PC-9 (cell line): ENCODE measurements around the gene SSBP4. TPM values are rescaled to one million over a fixed set of nuclear protein-coding genes. Genes with fewer than 3 reads are reported as not detected.
"Not testable (repeated sequence)": the region's sequence is repeated elsewhere in the genome, so short reads cannot be mapped to it uniquely, and the experiment has no call there.

Source experiments
- BruUV-seq: library from RNA; stranded (reverse); fragments of 400-500 nt; replicated peaks from 2 replicates; lab custom pipeline; 2021; lab: Mats Ljungman, UMichigan
- CTCF ChIA-PET: fragments of 300-600 bp; sonication (Branson Sonifier 250); formaldehyde crosslinking; loops from one replicate; lab custom pipeline; 2022; ENCODE audit warnings: antibody characterized with exemption; lab: Charles Lee
- POLR2A ChIA-PET: fragments of 300-600 bp; sonication (Branson Sonifier 250); formaldehyde crosslinking; loops from one replicate; lab custom pipeline; 2022; ENCODE audit warnings: antibody characterized with exemption; ENCODE audit not compliant: unreplicated experiment; lab: Charles Lee
- DNase-seq, 2 experiments: peaks; one replicate each; pipeline versions ENCODE4 v3.0.0 to v3.0.0-alpha.2; 2015 to 2022; ENCODE audit warnings: mixed read lengths in 1 of 2
- H2AFZ ChIP-seq: fragments of 200-600 bp; sonication (generic); 2 replicates; pipeline ENCODE4 v1.8.1; 2017; ENCODE audit warnings: antibody characterized with exemption
- H3F3A ChIP-seq: fragments of 200-600 bp; sonication (generic); 2 replicates; pipeline ENCODE4 v1.8.1; 2017; ENCODE audit warnings: antibody characterized with exemption, mild to moderate bottlenecking, low read depth; ENCODE audit not compliant: insufficient read depth
- H3K27ac ChIP-seq: fragments of 200-600 bp; sonication (generic); 2 replicates; pipeline ENCODE4 v1.6.1; 2016; ENCODE audit warnings: mixed run types
- H3K27me3 ChIP-seq: fragments of 200-600 bp; sonication (generic); 2 replicates; pipeline ENCODE4 v1.6.1; 2016; ENCODE audit warnings: low read depth, mixed run types; ENCODE audit not compliant: insufficient read depth
- H3K36me3 ChIP-seq: fragments of 200-600 bp; sonication (generic); 2 replicates; pipeline ENCODE4 v1.6.1; 2016; ENCODE audit warnings: low read depth, mixed run types
- H3K4me1 ChIP-seq: fragments of 200-600 bp; sonication (generic); replicated peaks from 2 replicates; pipeline ENCODE4 v1.6.1; 2016; ENCODE audit warnings: mixed run types; ENCODE audit not compliant: insufficient read depth
- H3K4me2 ChIP-seq: fragments of 200-600 bp; sonication (generic); 2 replicates; pipeline ENCODE4 v1.6.1; 2017; ENCODE audit warnings: mixed run types
- H3K4me3 ChIP-seq: fragments of 200-600 bp; sonication (generic); 2 replicates; pipeline ENCODE4 v1.6.1; 2016; ENCODE audit warnings: mixed run types
- H3K79me2 ChIP-seq: fragments of 200-600 bp; sonication (generic); 2 replicates; pipeline ENCODE4 v1.6.1; 2017; ENCODE audit warnings: low read depth, mixed run types
- H3K9me2 ChIP-seq: fragments of 200-600 bp; sonication (generic); 2 replicates; pipeline ENCODE4 v1.8.1; 2017; ENCODE audit warnings: mild to moderate bottlenecking; ENCODE audit not compliant: insufficient read depth
- H3K9me3 ChIP-seq: fragments of 200-600 bp; sonication (generic); 2 replicates; pipeline ENCODE4 v1.8.1; 2016; ENCODE audit warnings: low read depth; ENCODE audit not compliant: insufficient read depth
- H4K20me1 ChIP-seq: fragments of 200-600 bp; sonication (generic); 2 replicates; pipeline ENCODE4 v1.8.1; 2017; ENCODE audit not compliant: insufficient read depth
- CTCF ChIP-seq: fragments of 200-600 bp; sonication (generic); conservative IDR thresholded peaks from 2 replicates; pipeline ENCODE4 v1.6.1; 2017; ENCODE audit warnings: mixed run types, antibody characterized with exemption, mild to moderate bottlenecking, moderate library complexity
- EZH2 ChIP-seq: fragments of 200-600 bp; sonication (generic); IDR thresholded peaks from 2 replicates; pipeline ENCODE4 v1.8.0; 2017; ENCODE audit warnings: antibody characterized with exemption, low read depth
- intact Hi-C: fragments of 100-400 bp; cut with micrococcal nuclease; formaldehyde crosslinking; loops from one replicate; pipeline ENCODE4 v1.10.0; 2022; ENCODE audit not compliant: unreplicated experiment
- total RNA-seq: library from RNA; stranded (reverse); gene quantifications from 2 replicates; pipeline ENCODE4 v1.2.3, GENCODE V29; 2021

Gene SSBP4
- total RNA-seq, 1 experiment from 2014 or later = 56.6 TPM

GRCh38 chr19:18401580-18402112, 17.6 kb upstream of the SSBP4 start:
- Histone ChIP-seq H3K9me3 (no peaks in the 10 kb centered on the region), H3K4me2 (no peak overlapping the region), H3K27me3 (no peaks in the 10 kb centered on the region), H3K27ac (no peak overlapping the region), H2AFZ (no peak overlapping the region), H3K79me2 (no peaks in the 10 kb centered on the region), H3K9me2 (no peaks in the 10 kb centered on the region), H3K4me3 (no peak overlapping the region), H3F3A (peaks cover 35% of the 10 kb centered on the region; the same call in 1 of the 2 replicates), H4K20me1 (no peaks in the 10 kb centered on the region), H3K4me1 (peaks cover 25% of the 10 kb centered on the region), H3K36me3 (no peaks in the 10 kb centered on the region)
- POLR2A ChIA-PET = no interaction called here
- peak; percentile 44 to 77 for DNase-seq
- intact Hi-C loops = no loop called here
- no TSS peak for BruUV-seq
- CTCF ChIA-PET = interaction anchor here (0.7 kb wide), 1 partner anchor 14 kb away, joined by 3 read pairs; no protein-coding TSS in a partner anchor
- TF ChIP-seq EZH2 (no peak), CTCF (peak; percentile 55)

- H3K4me2 ChIP-seq, H3K9me2 ChIP-seq, H3K27me3 ChIP-seq, CTCF ChIA-PET, H3K9me3 ChIP-seq, H3K79me2 ChIP-seq, H3K27ac ChIP-seq, H3K4me3 ChIP-seq, H4K20me1 ChIP-seq, POLR2A ChIA-PET, BruUV-seq, H3K36me3 ChIP-seq, intact Hi-C loops, H2AFZ ChIP-seq, DNase-seq: not testable (repeated sequence)
- H3F3A ChIP-seq = peaks cover 35% of the 10 kb centered on the region; the same call in 1 of the 2 replicates
- peaks cover 25% of the 10 kb centered on the region for H3K4me1 ChIP-seq
Measured at GRCh38 chr19:18402455-18403248, 16.5 kb upstream of the SSBP4 start.

- H3K79me2 ChIP-seq, H3K9me3 ChIP-seq, CTCF ChIA-PET, H3K4me2 ChIP-seq, H3K27ac ChIP-seq, H3K4me3 ChIP-seq, H3K36me3 ChIP-seq, H2AFZ ChIP-seq, DNase-seq, H3K27me3 ChIP-seq, H4K20me1 ChIP-seq, BruUV-seq, intact Hi-C loops, H3K9me2 ChIP-seq, POLR2A ChIA-PET: not testable (repeated sequence)
- Histone ChIP-seq H3K4me1 (peaks cover 16% of the 10 kb centered on the region), H3F3A (peaks cover 26% of the 10 kb centered on the region; the same call in 1 of the 2 replicates)
Measured at GRCh38 chr19:18405754-18406153, 13.4 kb upstream of the SSBP4 start.

- CTCF ChIA-PET = no interaction called here
- no peak overlapping the region for H3K4me2 ChIP-seq
- H3K4me1 ChIP-seq = peaks cover 9% of the 10 kb centered on the region
- no peak overlapping the region for H3K4me3 ChIP-seq
- intact Hi-C loops = no loop called here
- H2AFZ ChIP-seq = no peak overlapping the region
- POLR2A ChIA-PET = no interaction called here
- no peaks in the 10 kb centered on the region for H3K79me2 ChIP-seq
- no peaks in the 10 kb centered on the region for H3K36me3 ChIP-seq
- H4K20me1 ChIP-seq = no peaks in the 10 kb centered on the region
- no peak for TF ChIP-seq CTCF
- BruUV-seq = no TSS peak
- H3K9me2 ChIP-seq = no peaks in the 10 kb centered on the region
- H3F3A ChIP-seq = peaks cover 25% of the 10 kb centered on the region; the same call in 1 of the 2 replicates
- no peak overlapping the region for H3K27ac ChIP-seq
- H3K9me3 ChIP-seq = no peaks in the 10 kb centered on the region
- no peaks in the 10 kb centered on the region for H3K27me3 ChIP-seq
- DNase-seq = no peak
Measured at GRCh38 chr19:18406749-18407148, 12.4 kb upstream of the SSBP4 start.
